Mesenchymal stem cell (in vitro differentiated cells and primary cell): ENCODE results near the gene ZFYVE27.
"Not testable (repeated sequence)": the region's sequence is repeated elsewhere in the genome, so short reads cannot be mapped to it uniquely, and the experiment has no call there.

Experiments
- DNase-seq: peaks from one replicate; pipeline ENCODE4 v3.0.0-alpha.2; 2013
- H2AFZ ChIP-seq: one replicate; pipeline ENCODE4 v1.6.1; 2013; ENCODE audit warnings: low read depth, mild to moderate bottlenecking, control low read depth, inconsistent platforms, low read length, moderate library complexity
- H2AK5ac ChIP-seq: 2 replicates; pipeline ENCODE4 v1.6.1; 2013; ENCODE audit warnings: low read length, moderate library complexity, mild to moderate bottlenecking, inconsistent platforms; ENCODE audit not compliant: severe bottlenecking
- H2BK120ac ChIP-seq: one replicate; pipeline ENCODE4 v1.6.1; 2013; ENCODE audit warnings: low read depth, mild to moderate bottlenecking, inconsistent platforms, low read length, moderate library complexity
- H2BK12ac ChIP-seq, 2 experiments: one replicate each; pipeline ENCODE4 v1.6.1; 2013; ENCODE audit warnings: inconsistent platforms in 2 of 2, low read length in 2 of 2, mild to moderate bottlenecking in 2 of 2, moderate library complexity in 2 of 2, control low read depth in 1 of 2
- H2BK15ac ChIP-seq: one replicate; pipeline ENCODE4 v1.6.1; 2013; ENCODE audit warnings: mild to moderate bottlenecking, low read depth, inconsistent platforms; ENCODE audit not compliant: poor library complexity, severe bottlenecking
- H2BK5ac ChIP-seq: 2 replicates; pipeline ENCODE4 v1.6.1; 2013; ENCODE audit warnings: low read depth, mild to moderate bottlenecking, low read length, control low read depth, inconsistent platforms; ENCODE audit not compliant: poor library complexity, severe bottlenecking
- H3K14ac ChIP-seq, 2 experiments: one replicate each; pipeline ENCODE4 v1.6.1; 2013; ENCODE audit warnings: inconsistent platforms in 2 of 2, low read length in 2 of 2, control low read depth in 1 of 2, mild to moderate bottlenecking in 1 of 2, moderate library complexity in 1 of 2
- H3K18ac ChIP-seq, 2 experiments: one replicate each; pipeline ENCODE4 v1.6.1; 2013; ENCODE audit warnings: inconsistent platforms in 2 of 2, low read length in 2 of 2, control low read depth in 1 of 2, low read depth in 1 of 2, mild to moderate bottlenecking in 1 of 2
- H3K23ac ChIP-seq, 2 experiments: one replicate each; pipeline ENCODE4 v1.6.1; 2013; ENCODE audit warnings: inconsistent platforms in 2 of 2, low read length in 2 of 2, mild to moderate bottlenecking in 2 of 2, moderate library complexity in 2 of 2, control low read depth in 1 of 2
- H3K27ac ChIP-seq: 2 replicates; pipeline ENCODE4 v1.5.1; 2013; ENCODE audit warnings: mild to moderate bottlenecking, moderate library complexity, low read length, control low read depth, inconsistent platforms; ENCODE audit not compliant: poor library complexity, severe bottlenecking
- H3K27me3 ChIP-seq, 2 experiments: 2 replicates each; pipeline versions ENCODE4 v1.6.1 to v1.7.0; 2013; ENCODE audit warnings: low read length in 2 of 2, mild to moderate bottlenecking in 2 of 2, moderate library complexity in 2 of 2, control low read depth in 1 of 2, inconsistent platforms in 1 of 2; ENCODE audit not compliant: control insufficient read depth in 1 of 2, insufficient read depth in 1 of 2
- H3K36me3 ChIP-seq, 2 experiments: 2 replicates each; pipeline versions ENCODE4 v1.6.1 to v1.7.0; 2013; ENCODE audit warnings: low read length in 2 of 2, control low read depth in 1 of 2, inconsistent platforms in 1 of 2, low read depth in 1 of 2, mild to moderate bottlenecking in 1 of 2; ENCODE audit not compliant: insufficient read depth in 2 of 2, control insufficient read depth in 1 of 2
- H3K4ac ChIP-seq, 2 experiments: one replicate each; pipeline ENCODE4 v1.6.1; 2013; ENCODE audit warnings: inconsistent platforms in 2 of 2, low read length in 2 of 2, mild to moderate bottlenecking in 2 of 2, moderate library complexity in 2 of 2, control low read depth in 1 of 2, low read depth in 1 of 2
- H3K4me1 ChIP-seq: 2 replicates; pipeline ENCODE4 v1.6.1; 2013; ENCODE audit warnings: low read depth, low read length, control low read depth; ENCODE audit not compliant: control insufficient read depth, insufficient read depth
- H3K4me2 ChIP-seq: 2 replicates; pipeline ENCODE4 v1.6.1; 2013; ENCODE audit warnings: low read length, mild to moderate bottlenecking, inconsistent platforms; ENCODE audit not compliant: poor library complexity, severe bottlenecking
- H3K4me3 ChIP-seq, 2 experiments: 2 replicates each; pipeline versions ENCODE4 v1.5.1 to v1.7.0; 2013; ENCODE audit warnings: low read length in 2 of 2, mild to moderate bottlenecking in 2 of 2, control low read depth in 1 of 2, low read depth in 1 of 2; ENCODE audit not compliant: insufficient read depth in 1 of 2
- H3K79me1 ChIP-seq: replicated peaks from 2 replicates; pipeline ENCODE4 v1.6.1; 2013; ENCODE audit warnings: mild to moderate bottlenecking, control low read depth, low read length, inconsistent platforms; ENCODE audit not compliant: poor library complexity, severe bottlenecking
- H3K9ac ChIP-seq: 2 replicates; pipeline ENCODE4 v1.7.0; 2013; ENCODE audit warnings: mild to moderate bottlenecking, low read length, moderate library complexity
- H3K9me3 ChIP-seq: 2 replicates; pipeline ENCODE4 v1.7.0; 2013; ENCODE audit warnings: mild to moderate bottlenecking, low read length; ENCODE audit not compliant: control insufficient read depth
- H4K8ac ChIP-seq: one replicate; pipeline ENCODE4 v1.6.1; 2013; ENCODE audit warnings: inconsistent platforms, mild to moderate bottlenecking, low read length, moderate library complexity
- H4K91ac ChIP-seq: one replicate; pipeline ENCODE4 v1.6.1; 2013; ENCODE audit warnings: mild to moderate bottlenecking, low read length, inconsistent platforms
- WGBS: methylation state at CpG from one replicate; pipeline ENCODE4 v1.1.7; 2013; ENCODE audit warnings: mixed read lengths; 5-methylcytosine and 5-hydroxymethylcytosine counted together

Gene ZFYVE27

DNA sequence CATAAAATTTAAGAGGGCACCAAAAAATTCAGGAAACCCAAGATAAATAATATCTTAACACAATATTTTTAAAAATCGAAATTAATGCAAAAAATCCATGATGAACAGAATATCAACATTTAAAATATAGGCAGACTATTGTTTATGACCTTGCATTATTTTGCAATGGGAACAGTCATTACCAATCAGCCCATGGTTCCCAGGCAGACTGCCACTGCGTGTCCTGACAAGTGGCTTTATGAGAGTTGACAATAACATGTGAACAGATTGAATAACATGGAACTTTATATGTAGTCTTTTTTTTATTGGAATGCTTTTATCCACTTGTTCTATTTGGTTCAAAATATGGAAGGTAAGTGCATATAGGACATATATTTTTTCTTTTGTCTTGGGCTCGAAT is 46.8 kb upstream of the ZFYVE27 start:
- Histone ChIP-seq H3K18ac (no peak overlapping the region), H2AFZ (no peak overlapping the region), H2BK15ac (no peak overlapping the region), H2BK5ac (no peak overlapping the region), H3K4me1 (peaks cover 14% of the 10 kb centered on the region), H2BK120ac (no peak overlapping the region), H3K79me1 (peaks cover 7% of the 10 kb centered on the region), H3K27ac (no peak overlapping the region), H3K36me3 (no peaks in the 10 kb centered on the region), H3K23ac (no peak overlapping the region), H3K4ac (no peak overlapping the region), H4K8ac (no peak overlapping the region), H3K27me3 (no peaks in the 10 kb centered on the region), H4K91ac (no peak overlapping the region), H3K9ac (peak overlapping the region; percentile 72), H2AK5ac (no peak overlapping the region), H3K14ac (no peak overlapping the region), H3K4me2 (no peak overlapping the region), H2BK12ac (no peak overlapping the region), H3K9me3 (no peaks in the 10 kb centered on the region), H3K4me3 (no peak overlapping the region)
- DNase-seq, result no peak
- WGBS, result 97% methylated on average over 2 of the region's 3 CpGs

DNA sequence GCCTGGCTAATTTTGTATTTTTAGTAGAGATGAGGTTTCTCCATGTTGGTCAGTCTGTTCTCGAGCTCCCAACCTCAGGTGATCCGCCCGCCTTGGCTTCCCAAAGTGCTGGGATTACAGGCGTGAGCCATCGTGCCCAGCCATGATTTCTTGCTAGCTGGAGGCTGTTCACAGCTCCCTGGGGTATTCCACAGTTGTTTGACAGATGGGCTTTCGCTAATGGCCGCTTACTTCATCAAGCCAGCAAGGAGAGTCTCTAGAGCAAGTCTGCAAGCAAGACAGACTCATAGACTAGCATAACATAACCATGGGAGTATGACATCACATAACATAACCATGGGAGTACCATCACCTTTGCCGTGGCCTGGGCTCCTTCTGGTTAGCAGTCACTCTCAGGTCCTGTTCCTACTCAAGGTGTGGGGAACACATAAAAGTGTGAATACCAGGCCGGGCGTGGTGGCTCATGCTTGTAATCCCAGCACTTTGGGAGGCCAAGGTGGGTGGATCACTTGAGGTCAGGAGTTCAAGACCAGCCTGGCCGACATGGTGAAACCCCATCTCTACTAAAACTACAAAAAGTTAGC is 38.8 kb upstream of the ZFYVE27 start:
- not testable (repeated sequence) for DNase-seq, H3K79me1 ChIP-seq, H3K27me3 ChIP-seq, H3K14ac ChIP-seq, H3K27ac ChIP-seq, H2BK15ac ChIP-seq, H3K4me1 ChIP-seq, H4K8ac ChIP-seq, H3K9ac ChIP-seq, H3K4me2 ChIP-seq, H3K23ac ChIP-seq, H2AFZ ChIP-seq, H3K18ac ChIP-seq, H3K4me3 ChIP-seq, H2BK5ac ChIP-seq, H3K36me3 ChIP-seq, H3K9me3 ChIP-seq, H4K91ac ChIP-seq, H3K4ac ChIP-seq, H2BK120ac ChIP-seq, H2AK5ac ChIP-seq, H2BK12ac ChIP-seq
- WGBS, result 89% methylated on average over 10 of the region's 11 CpGs

- Histone ChIP-seq H3K27ac (no peak overlapping the region), H3K4me1 (peaks cover 4% of the 10 kb centered on the region)
- 75% methylated on average over 9 of the region's 12 CpGs for WGBS
These were observed 35.4 kb upstream of the ZFYVE27 start for GRCh38 chr10:97701438-97702069.

DNA sequence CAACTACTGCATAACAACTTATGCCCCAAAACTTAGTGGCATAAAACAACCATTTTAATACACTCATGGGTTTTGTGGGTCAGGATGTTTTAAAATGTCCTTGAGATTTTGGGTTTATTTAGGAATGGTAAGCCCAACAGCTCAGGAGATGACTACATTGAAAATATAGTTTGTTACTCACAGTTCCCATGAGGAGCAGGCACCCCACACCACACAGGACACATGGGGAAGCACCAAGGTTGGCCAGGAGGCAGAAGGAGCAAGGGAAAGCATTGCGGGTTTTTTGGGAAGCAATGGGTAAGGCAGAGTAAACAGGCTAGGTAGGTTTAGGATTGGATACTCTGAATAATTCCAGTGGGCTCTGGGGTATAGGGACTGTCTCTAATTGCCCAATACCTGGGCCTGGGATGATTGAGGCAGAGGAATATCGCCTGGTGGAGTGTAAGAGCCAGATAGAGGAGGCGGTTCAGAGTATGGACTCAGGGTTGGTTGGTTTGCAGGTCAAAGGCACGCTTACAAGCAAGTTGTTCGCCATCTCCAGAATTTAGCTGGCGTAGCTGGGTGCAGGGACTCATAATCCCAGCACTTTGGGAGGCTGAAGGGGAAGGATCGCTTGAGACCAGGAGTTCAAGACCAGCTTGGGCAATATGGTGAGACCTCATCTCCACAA is 33.4 kb upstream of the ZFYVE27 start:
- Histone ChIP-seq H3K27ac (no peak overlapping the region), H3K14ac (no peak overlapping the region), H2AK5ac (no peak overlapping the region), H2BK120ac (no peak overlapping the region), H4K8ac (no peak overlapping the region), H3K18ac (no peak overlapping the region), H3K4me1 (peaks cover 4% of the 10 kb centered on the region), H3K36me3 (no peaks in the 10 kb centered on the region), H3K23ac (no peak overlapping the region), H2BK15ac (no peak overlapping the region), H3K9ac (no peak overlapping the region), H3K27me3 (no peaks in the 10 kb centered on the region), H3K79me1 (no peaks in the 10 kb centered on the region), H2AFZ (no peak overlapping the region), H3K9me3 (no peaks in the 10 kb centered on the region), H4K91ac (no peak overlapping the region), H3K4ac (no peak overlapping the region), H3K4me2 (no peak overlapping the region), H2BK12ac (no peak overlapping the region), H3K4me3 (no peak overlapping the region), H2BK5ac (no peak overlapping the region)
- no peak for DNase-seq
- WGBS, result 86% methylated on average over 7 of the region's 7 CpGs

More at GRCh38 chr10:97701438-97702069, 35.4 kb upstream of the ZFYVE27 start:
- peak overlapping the region; percentile 49 for H2AK5ac ChIP-seq
- no peak overlapping the region for H3K23ac ChIP-seq
- no peak overlapping the region for H3K4me3 ChIP-seq
- H3K36me3 ChIP-seq, result no peaks in the 10 kb centered on the region
- no peak overlapping the region for H3K4me2 ChIP-seq
- H2BK120ac ChIP-seq, result no peak overlapping the region
- peak overlapping the region; percentile 10 for H3K9ac ChIP-seq
- H3K79me1 ChIP-seq, result no peaks in the 10 kb centered on the region
- H2BK12ac ChIP-seq, result peak overlapping the region in 1 of 2 experiments; percentile 11
- peak overlapping the region; percentile 60 for H4K8ac ChIP-seq
- H3K9me3 ChIP-seq, result no peaks in the 10 kb centered on the region
- no peak overlapping the region for H2BK5ac ChIP-seq
- peak overlapping the region in 1 of 2 experiments; percentile 62 for H3K4ac ChIP-seq
- no peaks in the 10 kb centered on the region for H3K27me3 ChIP-seq
- H2BK15ac ChIP-seq, result peak overlapping the region; percentile 23
- peak; percentile 75 for DNase-seq
- H4K91ac ChIP-seq, result peak overlapping the region; percentile 18
- H2AFZ ChIP-seq, result peak overlapping the region; percentile 29
- H3K14ac ChIP-seq, result peak overlapping the region in 1 of 2 experiments; percentile 45
- H3K18ac ChIP-seq, result peak overlapping the region in 1 of 2 experiments; percentile 59
